Measurements from ENCODE around the gene CSTF2T. TPM values are rescaled to one million over a fixed set of nuclear protein-coding genes. Genes with fewer than 3 reads are reported as not detected.
"Not testable (repeated sequence)": the region's sequence is repeated elsewhere in the genome, so short reads cannot be mapped to it uniquely, and the experiment has no call there.

The CSTF2T gene
- total RNA-seq, 1 donor from 2014 or later, result 25.5 TPM

GRCh38 chr10:51696251-51696650 lies 3.1 kb downstream of the CSTF2T start:
- DNase-seq (ENCODE audit: low spot score), result no peak

- DNase-seq (ENCODE audit: low spot score), result no peak
Measured at GRCh38 chr10:51694086-51694768, 5.2 kb downstream of the CSTF2T start.

- no peak for DNase-seq (ENCODE audit: low spot score)
Measured at GRCh38 chr10:51691135-51691534, 8.3 kb downstream of the CSTF2T start.

- DNase-seq (ENCODE audit: low spot score), result no peak
Measured at GRCh38 chr10:51689536-51689935, 9.9 kb downstream of the CSTF2T start.

GRCh38 chr10:51688826-51689225 lies 10.6 kb downstream of the CSTF2T start:
- DNase-seq (ENCODE audit: low spot score), result not testable (repeated sequence)

GRCh38 chr10:51687296-51687695 lies 12.1 kb downstream of the CSTF2T start:
- no peak for DNase-seq (ENCODE audit: low spot score)

- no peak for DNase-seq (ENCODE audit: low spot score)
Measured at GRCh38 chr10:51685768-51686167, 13.6 kb downstream of the CSTF2T start.

GRCh38 chr10:51683031-51683691 lies 16.2 kb downstream of the CSTF2T start:
- DNase-seq (ENCODE audit: low spot score), result no peak

GRCh38 chr10:51679841-51680240 lies 19.6 kb downstream of the CSTF2T start:
- DNase-seq (ENCODE audit: low spot score), result no peak

GRCh38 chr10:51675088-51675487 lies 24.3 kb downstream of the CSTF2T start:
- no peak for DNase-seq (ENCODE audit: low spot score)

GRCh38 chr10:51672039-51672535 lies 27.3 kb downstream of the CSTF2T start:
- DNase-seq (ENCODE audit: low spot score), result no peak

GRCh38 chr10:51669041-51669440 lies 30.4 kb downstream of the CSTF2T start:
- no peak for DNase-seq (ENCODE audit: low spot score)

- no peak for DNase-seq (ENCODE audit: low spot score)
Measured at GRCh38 chr10:51668336-51668689, 31.1 kb downstream of the CSTF2T start.

- no peak for DNase-seq (ENCODE audit: low spot score)
Measured at GRCh38 chr10:51667678-51668335, 31.6 kb downstream of the CSTF2T start.

- DNase-seq (ENCODE audit: low spot score), result no peak
Measured at GRCh38 chr10:51666456-51666855, 32.9 kb downstream of the CSTF2T start.

GRCh38 chr10:51663086-51663485 lies 36.3 kb downstream of the CSTF2T start:
- no peak for DNase-seq (ENCODE audit: low spot score)

- no peak for DNase-seq (ENCODE audit: low spot score)
Measured at GRCh38 chr10:51659344-51659743, 40.1 kb downstream of the CSTF2T start.

GRCh38 chr10:51658000-51658399 lies 41.4 kb downstream of the CSTF2T start:
- DNase-seq (ENCODE audit: low spot score), result no peak

GRCh38 chr10:51656503-51656902 lies 42.9 kb downstream of the CSTF2T start:
- no peak for DNase-seq (ENCODE audit: low spot score)

- DNase-seq (ENCODE audit: low spot score), result no peak
Measured at GRCh38 chr10:51654918-51655317, 44.5 kb downstream of the CSTF2T start.

- DNase-seq (ENCODE audit: low spot score), result no peak
Measured at GRCh38 chr10:51653025-51653424, 46.4 kb downstream of the CSTF2T start.

GRCh38 chr10:51651063-51651462 lies 48.3 kb downstream of the CSTF2T start:
- DNase-seq (ENCODE audit: low spot score), result no peak

- no peak for DNase-seq (ENCODE audit: low spot score)
Measured at GRCh38 chr10:51649064-51649463, 50.3 kb downstream of the CSTF2T start.
